SIG-M5 (cell line): Measurements from ENCODE around the gene NRN1.
"Not testable (repeated sequence)": the region's sequence is repeated elsewhere in the genome, so short reads cannot be mapped to it uniquely, and the experiment has no call there.

ENCODE experiments used
- DNase-seq: peaks from one replicate; lab custom pipeline; 2025; lab: John Stamatoyannopoulos, UW

Gene NRN1

DNA sequence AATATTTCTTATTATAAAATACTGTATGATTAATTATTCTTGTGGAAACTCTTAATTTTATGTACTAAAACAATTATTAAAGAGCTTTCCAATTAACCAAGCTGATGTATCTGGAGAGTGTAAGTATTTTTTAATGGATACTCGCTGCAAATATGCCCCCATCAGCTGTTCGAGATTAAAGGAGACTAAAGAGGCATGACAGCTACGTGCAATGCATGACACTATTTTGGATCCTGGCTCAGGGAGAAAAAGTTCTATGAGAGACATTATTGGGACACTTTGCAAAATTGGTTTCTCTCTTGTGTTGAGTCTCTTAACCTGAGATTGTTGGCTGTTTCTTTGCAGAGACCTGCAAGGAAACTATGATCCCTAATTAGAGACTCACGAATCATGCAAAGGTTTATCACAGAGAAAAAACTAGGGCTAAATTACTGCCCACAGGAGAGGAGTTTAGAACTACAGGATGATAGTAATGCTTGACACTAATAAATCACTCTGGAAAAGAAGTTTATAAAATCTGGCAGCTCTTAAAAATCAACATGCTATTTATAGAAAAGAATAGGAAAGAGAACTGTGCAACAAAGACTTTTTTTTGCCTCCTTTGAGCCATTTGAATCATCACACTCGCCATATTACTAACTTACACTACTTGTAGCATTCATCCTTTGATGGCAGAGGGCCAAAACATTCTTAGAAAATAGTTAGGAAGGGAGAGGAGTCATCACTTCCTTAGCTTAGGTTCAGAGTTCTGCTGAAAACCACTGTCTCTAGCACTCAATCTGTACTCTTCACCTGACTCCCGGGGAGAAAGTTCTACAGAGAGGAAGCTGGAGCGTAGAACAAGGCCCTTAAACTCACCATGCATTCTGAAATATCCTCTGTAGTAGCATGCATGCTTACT is 25.3 kb downstream of the NRN1 start:
- no peak for DNase-seq

DNA sequence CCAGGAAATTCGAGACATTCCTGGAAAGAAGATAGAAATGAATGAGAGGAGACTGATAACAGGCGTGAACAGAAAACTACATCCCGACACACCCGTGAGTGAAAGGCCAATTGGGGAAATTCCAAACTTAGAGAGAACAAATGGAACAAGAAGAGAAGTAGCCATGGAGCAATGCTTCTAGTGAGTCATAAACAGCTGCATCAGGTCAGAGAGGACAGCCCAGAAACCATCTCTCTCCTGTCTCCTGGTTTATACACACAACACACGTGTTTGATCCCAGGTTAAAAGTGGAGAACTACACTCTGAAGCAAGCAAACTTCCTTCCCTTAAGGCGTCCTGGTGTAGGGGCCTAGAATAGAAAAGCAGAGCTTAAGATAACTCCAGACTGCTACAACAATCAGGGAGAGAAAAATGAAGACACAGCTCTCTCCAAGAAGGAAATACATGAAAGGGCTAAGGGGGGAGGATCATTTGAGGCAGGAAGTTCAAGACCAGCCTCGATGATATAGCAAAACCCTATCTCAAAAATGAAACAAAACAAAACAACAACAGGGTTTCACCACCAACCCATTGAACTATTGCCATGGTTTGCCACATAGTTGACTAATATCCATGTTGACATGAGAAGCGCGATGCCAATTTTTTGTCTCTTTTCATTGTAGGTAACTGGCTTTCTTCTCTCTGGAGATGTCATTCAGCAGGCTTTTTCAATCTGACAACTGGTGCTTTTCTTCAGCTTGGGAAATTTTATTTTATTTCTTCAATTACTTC is 26.9 kb downstream of the NRN1 start:
- no peak for DNase-seq

DNA sequence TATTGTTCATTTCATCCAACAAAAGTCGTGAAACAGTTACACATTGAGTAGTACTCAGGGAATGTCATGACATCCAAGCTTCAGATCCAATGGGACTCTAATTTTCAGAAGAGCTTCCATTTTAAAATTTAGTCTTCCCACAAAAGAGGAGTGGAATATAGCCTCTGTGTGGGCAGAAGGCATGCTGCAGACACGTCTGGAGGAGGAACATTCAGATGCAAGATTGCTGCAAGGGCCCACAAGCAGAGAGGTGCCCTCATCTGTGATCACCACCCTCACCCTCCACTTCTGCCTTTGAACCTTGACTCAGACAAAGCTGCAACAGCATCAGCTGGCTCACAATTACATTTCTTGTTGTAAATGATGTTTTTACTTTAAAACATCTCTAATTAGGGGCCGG is 29.9 kb downstream of the NRN1 start:
- no peak for DNase-seq

DNA sequence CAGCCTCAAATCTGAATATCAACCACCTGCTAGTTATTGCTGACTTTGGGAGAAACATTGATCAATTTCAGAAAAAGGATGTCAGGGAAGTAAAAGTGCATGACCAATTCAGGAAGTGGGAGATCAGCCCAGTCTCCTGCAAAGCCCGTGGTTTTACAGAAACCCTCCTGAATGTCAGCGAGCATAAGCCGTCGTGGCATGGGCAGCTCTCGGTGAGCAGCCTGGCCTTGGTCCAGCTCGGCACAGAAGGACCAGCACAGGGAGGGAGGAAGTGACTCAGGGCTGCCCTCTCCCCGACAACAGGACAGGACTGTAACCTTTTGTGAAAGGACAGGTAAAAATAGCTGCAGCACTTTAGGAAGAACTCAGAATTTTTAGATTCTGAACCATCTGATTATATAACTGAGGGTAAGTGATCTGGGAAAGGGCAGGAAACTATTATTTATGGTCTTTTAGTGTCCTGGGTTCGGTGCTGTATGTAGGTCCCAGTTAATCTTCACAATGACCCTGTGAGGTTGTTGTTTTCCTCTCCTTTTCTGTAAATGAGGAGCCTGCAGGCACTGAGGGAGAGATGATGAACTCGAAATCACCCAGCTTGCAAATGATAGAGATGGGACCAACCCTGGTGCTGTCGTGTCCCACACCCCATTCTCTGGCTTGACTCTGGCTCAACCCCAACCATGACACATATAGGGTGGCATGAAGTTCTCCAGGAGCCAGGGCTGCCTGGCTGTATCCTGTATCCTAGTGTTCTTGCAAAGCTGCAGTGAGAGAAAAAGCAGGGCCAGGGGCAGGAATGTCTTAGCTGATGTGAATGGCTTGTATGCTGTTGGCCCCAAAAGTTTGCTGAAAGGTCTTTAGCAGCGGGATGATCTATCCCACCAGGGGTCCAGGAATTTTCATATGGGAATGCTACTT is 37.6 kb downstream of the NRN1 start:
- DNase-seq, result no peak

DNA sequence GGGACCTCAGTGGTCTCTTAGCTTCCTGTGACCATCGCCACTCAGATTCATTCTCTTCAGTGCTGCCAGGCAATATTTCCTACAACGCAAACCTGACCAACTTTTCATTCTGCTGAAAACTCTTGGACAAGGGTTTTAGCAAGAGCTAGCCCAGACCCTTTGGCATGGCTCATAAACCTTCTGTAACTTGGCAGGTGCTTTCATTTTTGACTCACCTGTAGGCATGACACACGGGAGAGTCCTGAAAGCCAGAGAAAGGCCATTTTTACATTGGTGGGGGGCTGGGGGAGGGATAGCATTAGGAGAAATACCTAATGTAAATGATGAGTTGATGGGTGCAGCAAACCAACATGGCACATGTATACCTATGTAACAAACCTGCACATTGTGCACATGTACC is 38.7 kb downstream of the NRN1 start:
- not testable (repeated sequence) for DNase-seq

DNA sequence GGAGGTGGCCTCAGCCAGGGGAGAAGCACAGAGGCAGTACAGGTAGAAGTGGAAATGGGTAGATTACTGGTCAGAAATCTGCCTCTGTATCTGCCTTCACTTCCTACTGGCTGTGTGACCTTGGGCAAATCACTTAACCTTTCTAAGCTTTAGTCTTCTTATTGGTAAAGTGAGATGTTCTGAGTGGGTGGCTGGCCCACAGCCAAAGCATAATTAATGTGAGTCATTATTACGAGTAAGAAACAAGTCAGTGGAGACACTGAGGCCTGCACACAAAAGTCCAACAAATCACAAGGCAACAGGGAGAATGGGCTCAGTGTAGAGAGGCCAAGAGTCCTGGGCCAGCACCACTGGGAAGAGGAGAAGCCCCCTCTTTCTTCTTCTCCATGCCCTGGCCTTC is 39.1 kb downstream of the NRN1 start:
- DNase-seq, result no peak

DNA sequence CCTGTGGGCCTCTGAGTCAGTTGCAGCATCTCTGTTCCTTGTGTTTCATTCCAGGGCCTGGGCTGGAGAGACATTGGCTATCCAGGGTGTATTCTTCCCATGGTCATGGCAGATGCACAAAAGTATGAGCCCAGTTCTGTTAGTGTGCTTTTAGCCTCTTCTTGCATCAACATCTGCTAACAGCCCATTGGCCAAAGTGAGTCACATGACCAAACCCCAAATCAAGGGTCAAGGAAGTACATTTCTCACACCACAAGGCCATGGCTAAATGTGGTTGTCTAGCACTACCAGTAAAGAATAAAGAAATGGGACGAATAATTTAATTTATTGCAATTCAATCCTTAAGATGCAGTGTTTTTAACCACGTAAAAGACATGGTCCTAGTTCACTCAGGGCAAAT is 43.9 kb downstream of the NRN1 start:
- DNase-seq, result no peak

DNA sequence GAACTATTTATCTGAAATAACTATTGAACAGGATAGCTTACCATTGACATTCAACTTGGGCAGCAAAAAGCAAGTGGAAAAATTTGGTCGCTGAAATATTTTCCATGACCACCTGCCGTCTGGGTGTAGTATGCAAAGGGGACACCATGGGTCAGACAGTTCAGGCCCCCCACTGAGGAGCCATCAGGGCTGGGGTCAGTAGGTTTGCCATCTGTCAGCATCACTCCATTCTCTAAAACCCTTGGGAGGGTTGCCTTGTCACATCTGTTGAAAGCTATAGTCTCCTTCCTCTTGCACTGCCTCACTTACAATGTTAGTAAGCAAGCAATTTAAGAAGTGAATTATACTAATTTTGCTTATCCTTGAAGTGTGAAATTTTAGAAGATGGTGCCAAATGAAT is 44.9 kb downstream of the NRN1 start:
- no peak for DNase-seq

DNA sequence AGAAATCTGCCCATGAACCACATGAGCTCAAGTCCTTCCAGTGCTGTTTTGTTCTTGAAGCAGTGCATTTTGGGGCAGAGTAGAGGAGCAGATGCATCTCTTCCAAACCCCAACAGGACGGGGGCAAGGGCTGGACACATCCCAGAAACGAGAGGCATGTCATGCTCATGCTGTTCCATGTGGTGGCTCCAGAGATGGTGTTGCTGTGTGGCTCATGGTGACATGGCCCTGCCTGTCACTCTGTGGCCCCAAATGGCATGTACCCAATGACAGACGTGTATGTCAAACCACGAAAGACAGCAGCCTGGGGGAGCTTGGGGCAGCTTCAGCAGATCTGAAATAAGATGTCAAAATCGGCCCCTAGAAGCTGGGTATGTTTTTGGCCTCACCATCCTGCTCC is 46.3 kb downstream of the NRN1 start:
- DNase-seq, result no peak

DNA sequence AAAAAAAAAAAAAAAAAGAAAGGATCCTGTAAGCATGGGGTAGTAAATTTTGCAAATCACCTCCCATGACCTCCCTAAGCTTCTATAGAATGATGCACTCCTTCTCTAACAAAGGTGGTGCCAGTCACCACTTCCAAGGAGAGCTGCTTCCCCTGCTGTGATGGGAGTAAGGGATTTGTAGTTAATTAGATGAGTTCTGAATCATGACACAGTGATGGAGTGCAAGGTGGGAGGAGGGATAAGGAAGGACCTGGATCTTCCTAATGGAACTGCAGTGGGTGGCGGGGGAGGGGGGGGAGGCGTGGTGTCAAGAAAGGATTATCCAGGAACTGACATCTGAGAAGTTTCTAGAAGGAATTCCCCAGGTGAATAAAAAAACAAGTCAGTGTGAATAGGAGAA is 47.8 kb downstream of the NRN1 start:
- no peak for DNase-seq

DNA sequence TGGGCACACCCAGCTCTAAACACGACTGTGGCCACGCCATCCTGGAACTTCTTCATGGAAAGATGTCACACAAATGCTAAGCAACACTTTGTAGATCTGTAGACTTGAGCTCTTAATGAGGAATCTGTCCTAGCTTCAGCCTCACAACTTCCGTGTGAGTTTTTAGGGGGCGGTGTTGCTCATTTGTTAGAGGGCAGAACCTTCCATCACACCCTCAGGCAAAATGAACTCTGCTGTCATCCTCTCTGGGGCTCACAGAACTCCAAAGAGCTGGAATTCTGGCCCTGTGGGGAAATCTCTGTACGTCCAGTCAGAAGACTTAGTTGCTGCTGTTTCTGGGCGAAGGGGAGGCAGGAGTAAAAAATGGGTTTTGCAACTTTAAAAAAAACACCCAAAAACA is 49.8 kb downstream of the NRN1 start:
- DNase-seq, result no peak

DNA sequence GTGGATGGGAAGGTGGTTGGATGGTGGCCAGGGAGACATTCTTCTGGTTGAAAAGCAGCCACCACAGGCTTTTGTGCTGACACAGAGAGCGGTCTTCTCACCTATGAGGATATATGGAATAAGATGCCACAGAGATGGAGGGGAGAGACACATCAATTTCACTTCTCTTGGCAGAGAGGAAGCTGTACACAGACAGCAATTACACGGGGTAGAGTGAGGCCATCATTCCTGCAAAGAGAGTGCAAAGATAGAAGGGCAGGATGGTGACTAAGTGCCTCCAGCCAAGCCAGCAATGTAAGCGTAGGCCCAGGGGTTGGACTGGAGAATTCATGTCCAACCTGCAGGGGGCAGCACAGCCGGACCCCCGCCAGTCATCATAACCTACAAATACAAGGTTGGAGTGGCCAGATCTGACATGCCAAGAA is 56.4 kb downstream of the NRN1 start:
- no peak for DNase-seq
